HEK293 (cell line): ENCODE measurements around the gene PCDHB10.

Source experiments
- CTCF ChIP-seq: fragments of 450-650 bp; formaldehyde crosslinking; IDR thresholded peaks from 2 replicates; pipeline ENCODE4 v1.5.1; 2016; ENCODE audit warnings: missing biosample characterization, missing genetic modification characterization
- REST ChIP-seq: fragments of 450-650 bp; formaldehyde crosslinking; IDR thresholded peaks from 2 replicates; pipeline ENCODE4 v1.5.1; 2016; ENCODE audit warnings: missing biosample characterization, missing genetic modification characterization
- ZBTB10 ChIP-seq: fragments of 450-650 bp; formaldehyde crosslinking; IDR thresholded peaks from 2 replicates; pipeline ENCODE4 v1.5.1; 2016; ENCODE audit warnings: missing biosample characterization, missing genetic modification characterization
- ZBTB26 ChIP-seq: fragments of 450-650 bp; formaldehyde crosslinking; optimal IDR thresholded peaks from 2 replicates; pipeline ENCODE3; 2016; ENCODE audit warnings: missing biosample characterization, mild to moderate bottlenecking, missing genetic modification characterization
- ZFHX2 ChIP-seq: fragments of 450-650 bp; formaldehyde crosslinking; conservative IDR thresholded peaks from 2 replicates; pipeline ENCODE4 v1.5.1; 2016; ENCODE audit warnings: missing biosample characterization, missing genetic modification characterization
- ZNF398 ChIP-seq: fragments of 450-650 bp; formaldehyde crosslinking; IDR thresholded peaks from 2 replicates; pipeline ENCODE4 v1.5.1; 2017; ENCODE audit warnings: missing biosample characterization, missing genetic modification characterization

GRCh38 chr5:141149812-141150211 is 42.3 kb upstream of the PCDHB10 start, which contains the start of gene PCDHB6:
- TF ChIP-seq ZBTB26 (tag by site-specific recombination) (no peak), REST (tag by site-specific recombination) (no peak), CTCF (tag by site-specific recombination) (no peak), ZFHX2 (tag by site-specific recombination) (no peak), ZNF398 (tag by site-specific recombination) (no peak), ZBTB10 (tag by site-specific recombination) (no peak)
